ENCODE data around the gene ERBB2. TPM values are rescaled to one million over a fixed set of nuclear protein-coding genes. Genes with fewer than 3 reads are reported as not detected.
A peak's percentile ranks its signal among the peaks of the same experiment; 100 is the strongest.
"Not testable (repeated sequence)": the region's sequence is repeated elsewhere in the genome, so short reads cannot be mapped to it uniquely, and the experiment has no call there.

The ERBB2 gene
- total RNA-seq, 6 experiments from 2014 or later = 8.9 to 40.4 (median 26.2) TPM

- DNase-seq (no peak), ATAC-seq (no peak)
- H3K9me3 ChIP-seq = no peaks in the 10 kb centered on the region
- H3K4me3 ChIP-seq = no peak overlapping the region
- intact Hi-C loops (cut with DNase I) = no loop called here
- H3K36me3 ChIP-seq = peaks cover 0 to 6% (median 0%) of the 10 kb centered on the region in 4 donors
- peak overlapping the region in 1 of 3 donors; percentile 95 for H3K27ac ChIP-seq
- H3K4me1 ChIP-seq = peaks cover 0 to 51% (median 23%) of the 10 kb centered on the region in 4 donors
- TF ChIP-seq POLR2A (IDR thresholded peaks at IDR 0.05) = no peak
- no peak for TF ChIP-seq CTCF (IDR thresholded peaks at IDR 0.05)
- WGBS (ENCODE audit: insufficient coverage, low coverage, low lambda C conversion rate, missing lambda C conversion rate) = 45% methylated on average over 2 of the region's 7 CpGs
- no peaks in the 10 kb centered on the region for H3K27me3 ChIP-seq
These were observed 7.1 kb downstream of the ERBB2 start for GRCh38 chr17:39706921-39707337.

- Histone ChIP-seq H3K9me3 (no peaks in the 10 kb centered on the region), H3K27me3 (no peaks in the 10 kb centered on the region), H3K36me3 (peaks cover 0 to 6% (median 0%) of the 10 kb centered on the region in 4 donors), H3K4me3 (no peak overlapping the region), H3K4me1 (peaks cover 0 to 28% (median 10%) of the 10 kb centered on the region in 4 donors), H3K27ac (no peak overlapping the region)
- 94% methylated on average over 7 of the region's 14 CpGs for WGBS (ENCODE audit: insufficient coverage, low coverage, low lambda C conversion rate, missing lambda C conversion rate)
- ATAC-seq = no peak
- DNase-seq = peak in 1 of 3 donors; percentile 6
- TF ChIP-seq POLR2A (IDR thresholded peaks at IDR 0.05) (no peak), CTCF (IDR thresholded peaks at IDR 0.05) (no peak)
- intact Hi-C loops (cut with DNase I) = no loop called here
These were observed 9.6 kb downstream of the ERBB2 start for GRCh38 chr17:39709319-39709997.

GRCh38 chr17:39709998-39710964 is 10.4 kb downstream of the ERBB2 start:
- TF ChIP-seq POLR2A (IDR thresholded peaks at IDR 0.05) (no peak), CTCF (IDR thresholded peaks at IDR 0.05) (no peak)
- ATAC-seq = no peak
- Histone ChIP-seq H3K27ac (no peak overlapping the region), H3K4me3 (no peak overlapping the region), H3K36me3 (peaks cover 0 to 6% (median 3%) of the 10 kb centered on the region in 4 donors), H3K9me3 (no peaks in the 10 kb centered on the region), H3K27me3 (no peaks in the 10 kb centered on the region), H3K4me1 (peaks cover 0 to 20% (median 6%) of the 10 kb centered on the region in 4 donors)
- peak in 1 of 3 donors; percentile 5 for DNase-seq
- WGBS (ENCODE audit: insufficient coverage, low coverage, low lambda C conversion rate, missing lambda C conversion rate) = 82% methylated on average over 8 of the region's 20 CpGs
- intact Hi-C loops (cut with DNase I) = no loop called here

- H3K27ac ChIP-seq; H3K9me3 ChIP-seq; H3K4me3 ChIP-seq; H3K27me3 ChIP-seq; ATAC-seq; DNase-seq; intact Hi-C loops (cut with DNase I): not testable (repeated sequence)
- 89% methylated on average over 10 of the region's 11 CpGs for WGBS (ENCODE audit: insufficient coverage, low coverage, low lambda C conversion rate, missing lambda C conversion rate)
- Histone ChIP-seq H3K36me3 (peaks cover 0 to 12% (median 3%) of the 10 kb centered on the region in 4 donors), H3K4me1 (peaks cover 0 to 13% (median 3%) of the 10 kb centered on the region in 4 donors)
These were observed 11.2 kb downstream of the ERBB2 start for GRCh38 chr17:39711071-39711470.

Data from right lobe of liver (tissue), 6 donors.